NCI-H774 (cell line): ENCODE data around the gene HAO2.

Source experiments
- DNase-seq: peaks from one replicate; lab custom pipeline; 2025; lab: John Stamatoyannopoulos, UW

Gene HAO2

DNA sequence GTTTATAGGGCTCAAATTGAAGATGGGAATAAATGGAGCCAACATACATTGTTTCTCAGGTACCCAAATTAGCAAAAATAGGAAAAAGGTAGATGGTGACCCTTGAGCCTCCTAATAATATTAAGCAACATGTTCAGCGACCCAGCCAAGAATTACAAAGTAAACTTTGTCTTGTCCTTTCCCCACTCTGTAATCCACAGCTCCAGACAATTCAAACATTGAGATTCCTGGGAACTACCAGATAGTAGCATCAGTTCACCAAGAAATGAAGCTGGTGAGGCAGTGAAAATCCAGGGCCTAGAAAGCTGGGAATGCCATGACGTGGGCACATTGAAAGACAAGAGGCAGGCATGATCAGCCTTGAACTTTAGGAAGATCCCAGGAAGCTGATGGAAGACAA, 11.7 kb downstream of the HAO2 start:
- DNase-seq: no peak

DNA sequence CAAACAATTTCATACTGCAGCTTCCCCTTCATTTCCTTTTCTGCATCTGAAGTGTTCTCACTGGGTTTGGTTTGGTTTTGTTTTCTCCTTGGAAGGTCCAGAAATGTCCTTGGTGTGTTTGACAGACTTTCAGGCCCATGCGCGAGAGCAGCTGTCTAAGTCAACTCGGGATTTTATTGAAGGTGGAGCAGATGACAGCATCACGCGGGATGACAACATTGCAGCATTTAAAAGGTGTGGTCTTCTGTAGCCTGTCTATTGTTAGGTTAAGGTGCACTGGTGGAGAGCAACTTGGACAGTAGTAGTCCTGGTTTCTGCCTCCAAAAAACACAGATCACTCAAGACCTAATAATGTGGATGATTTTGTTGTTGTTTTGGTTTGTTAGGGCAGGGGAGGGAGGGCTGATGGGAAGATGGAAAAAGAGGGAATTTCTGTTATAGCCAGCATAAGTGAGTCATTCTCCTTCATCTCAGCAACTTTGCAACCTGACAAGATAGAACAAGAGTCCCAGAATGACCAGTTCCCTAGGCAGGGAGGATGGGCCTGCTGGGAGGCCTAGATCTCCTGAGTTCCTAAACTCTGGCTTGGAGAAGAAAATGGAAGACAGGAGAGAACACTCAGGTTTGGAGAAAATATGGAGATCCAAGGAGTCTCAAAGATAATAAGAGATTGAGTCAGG, 12.5 kb downstream of the HAO2 start:
- no peak for DNase-seq

DNA sequence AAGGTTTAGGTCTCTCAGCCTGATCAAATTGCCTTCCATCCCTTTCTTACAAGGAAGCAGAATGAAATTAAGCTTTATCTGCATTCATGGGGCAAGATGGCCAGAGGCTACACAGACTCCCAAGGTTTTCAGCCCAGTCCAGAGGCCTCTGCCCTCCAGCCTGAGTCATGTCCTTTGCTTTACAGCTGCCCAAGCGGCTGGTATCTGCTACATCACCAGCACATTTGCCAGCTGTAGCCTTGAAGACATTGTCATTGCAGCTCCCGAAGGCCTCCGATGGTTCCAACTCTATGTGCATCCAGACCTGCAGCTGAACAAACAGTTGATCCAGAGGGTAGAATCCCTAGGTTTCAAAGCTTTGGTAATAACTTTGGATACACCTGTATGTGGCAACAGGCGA, 16.0 kb downstream of the HAO2 start:
- no peak for DNase-seq

DNA sequence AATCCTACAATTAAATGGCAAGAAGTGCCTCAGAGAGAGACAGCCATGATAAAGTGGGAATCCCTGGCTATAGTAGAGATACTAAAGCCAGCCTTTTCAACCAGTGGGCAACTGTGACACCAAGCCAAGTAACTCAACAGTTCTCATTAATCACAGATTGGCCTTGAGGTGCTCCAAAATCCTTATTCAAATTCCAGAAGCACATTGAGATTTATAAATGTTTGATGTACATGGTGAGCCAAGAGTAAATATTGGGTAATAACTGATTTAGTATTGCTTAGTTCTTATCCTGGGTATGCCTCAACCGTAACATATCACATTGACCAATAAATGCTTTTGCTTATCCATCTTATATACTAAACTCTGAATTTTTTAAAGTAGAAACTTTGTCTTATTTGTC, 17.1 kb downstream of the HAO2 start:
- DNase-seq: no peak

DNA sequence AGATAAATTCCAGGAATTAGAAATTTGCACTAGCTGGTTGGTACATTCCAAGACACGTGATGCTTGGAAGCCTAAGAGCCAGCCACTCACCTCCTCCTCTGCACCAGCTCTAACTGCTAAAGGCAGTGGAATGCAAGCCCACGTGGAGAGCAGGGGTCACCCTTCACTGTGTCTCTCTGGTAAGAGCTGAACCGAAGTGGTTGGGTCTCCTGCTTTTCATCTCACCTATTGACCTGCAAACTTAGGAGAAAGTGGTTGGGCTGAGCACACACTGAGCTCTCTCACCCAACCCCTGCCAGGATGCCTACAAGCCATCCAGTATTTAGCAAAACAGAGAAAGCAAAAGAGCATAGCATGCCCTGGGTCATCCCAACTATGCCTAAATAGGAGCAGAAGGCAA, 19.3 kb downstream of the HAO2 start:
- no peak for DNase-seq

DNA sequence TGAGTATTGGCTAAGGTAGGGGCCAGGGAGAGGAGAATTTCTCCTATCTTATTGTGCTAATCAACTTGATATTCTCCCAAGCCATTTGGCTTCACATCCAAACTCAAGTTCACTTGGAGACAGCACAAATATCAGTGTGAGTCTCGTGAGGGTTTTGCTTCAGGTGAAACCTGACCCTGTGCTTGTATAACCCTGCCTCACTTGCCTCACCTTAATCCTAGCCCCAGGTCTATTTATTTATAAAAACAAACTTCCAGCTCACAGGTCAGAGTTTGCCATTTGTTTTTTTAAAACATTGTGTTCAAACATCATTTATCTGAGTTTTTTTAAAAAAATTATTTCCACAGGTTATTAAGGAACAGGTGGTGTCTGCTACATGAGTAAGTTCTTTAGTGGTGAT, 19.9 kb downstream of the HAO2 start:
- no peak for DNase-seq

DNA sequence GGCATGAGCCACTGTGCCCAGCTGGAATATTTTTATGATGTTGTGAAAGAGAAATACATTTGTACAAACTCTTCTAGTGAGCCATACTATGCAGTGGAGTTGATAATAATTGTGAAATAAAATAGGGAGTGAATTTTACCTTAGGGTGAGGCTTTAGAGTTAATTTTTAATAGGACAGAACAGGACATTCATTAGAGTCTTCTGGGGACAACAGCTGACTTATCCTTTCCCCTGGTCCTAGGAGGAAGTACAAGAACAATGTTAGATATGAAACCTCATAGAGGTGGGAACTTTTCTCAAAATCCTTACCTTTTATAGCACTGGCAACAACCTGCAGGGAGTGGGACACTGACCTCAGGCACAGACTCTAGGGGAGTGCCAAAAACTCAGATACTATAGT, 21.9 kb downstream of the HAO2 start:
- no peak for DNase-seq

DNA sequence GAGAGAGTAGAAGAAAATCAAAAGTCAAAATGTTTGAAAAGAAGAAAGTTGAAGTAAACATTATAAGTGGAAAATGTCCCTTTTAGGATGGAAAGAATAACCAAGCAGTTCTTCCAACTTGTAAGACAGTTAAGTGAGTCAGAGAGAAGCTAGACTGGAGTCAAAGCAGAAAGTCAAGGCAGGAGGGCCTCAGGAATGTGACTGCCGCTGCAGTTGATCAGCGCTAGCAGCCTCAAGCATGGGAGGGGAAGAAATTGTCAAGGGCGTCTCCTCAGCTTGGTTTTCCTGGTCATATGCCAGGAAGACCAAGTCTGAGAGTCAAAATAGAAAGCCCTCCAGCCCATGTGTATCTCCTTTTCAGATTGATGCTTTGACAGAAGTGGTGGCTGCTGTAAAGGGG, 23.2 kb downstream of the HAO2 start:
- no peak for DNase-seq

DNA sequence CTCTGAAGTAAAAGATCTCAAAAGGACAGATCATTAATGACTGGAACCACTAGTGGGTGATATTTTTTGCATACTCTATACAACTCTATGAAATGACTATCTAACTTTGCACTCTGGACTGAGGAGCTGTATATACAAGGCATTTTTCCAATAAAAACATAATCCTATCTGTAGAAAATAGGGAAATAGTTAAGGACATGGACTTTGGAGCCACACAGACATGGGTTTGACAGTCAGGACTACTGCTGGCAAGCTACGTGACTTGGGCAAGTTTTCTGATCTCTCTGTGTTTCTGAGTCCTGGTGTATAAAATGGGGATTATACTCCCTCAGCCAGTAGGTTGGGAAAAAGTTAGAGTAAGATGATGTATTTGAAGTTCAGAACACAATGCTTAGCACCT, 25.5 kb downstream of the HAO2 start:
- DNase-seq: no peak

DNA sequence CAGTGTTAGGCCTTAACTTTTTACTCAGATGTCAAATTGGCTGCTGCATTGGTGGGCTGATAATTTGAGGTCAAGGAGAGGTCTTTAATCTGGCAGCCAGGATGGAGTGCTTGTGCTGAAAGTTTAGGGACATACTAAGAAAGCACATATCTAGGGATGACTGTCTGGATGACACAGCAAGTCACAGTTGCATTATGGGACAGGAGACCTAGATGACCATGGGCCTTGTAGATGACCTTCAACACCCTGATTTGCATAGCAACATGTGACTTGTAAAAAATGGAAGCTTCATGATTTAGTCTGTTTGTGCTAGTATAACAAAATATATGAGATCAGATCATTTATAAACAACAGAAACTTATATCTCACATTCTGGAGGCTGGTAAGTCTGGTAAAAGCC, 28.4 kb downstream of the HAO2 start:
- no peak for DNase-seq

DNA sequence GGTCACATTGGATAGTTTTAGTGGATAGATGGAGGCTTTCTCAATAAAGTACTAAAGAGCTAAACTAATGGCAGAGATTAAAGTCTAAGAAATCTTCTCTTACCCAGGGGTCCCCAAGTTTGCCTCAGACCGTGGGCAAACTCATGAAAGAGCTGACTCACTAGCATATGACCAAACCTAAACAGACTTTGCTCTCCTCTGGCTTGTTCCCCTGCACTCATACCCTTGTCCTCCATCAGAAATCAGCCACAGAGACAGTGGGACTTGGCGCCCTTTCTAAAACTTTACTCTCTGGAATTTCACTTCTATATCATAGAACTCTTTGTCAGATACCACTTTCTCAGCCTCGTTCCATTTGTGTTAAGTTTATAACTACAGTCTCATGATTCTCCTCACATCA, 29.4 kb downstream of the HAO2 start:
- no peak for DNase-seq

DNA sequence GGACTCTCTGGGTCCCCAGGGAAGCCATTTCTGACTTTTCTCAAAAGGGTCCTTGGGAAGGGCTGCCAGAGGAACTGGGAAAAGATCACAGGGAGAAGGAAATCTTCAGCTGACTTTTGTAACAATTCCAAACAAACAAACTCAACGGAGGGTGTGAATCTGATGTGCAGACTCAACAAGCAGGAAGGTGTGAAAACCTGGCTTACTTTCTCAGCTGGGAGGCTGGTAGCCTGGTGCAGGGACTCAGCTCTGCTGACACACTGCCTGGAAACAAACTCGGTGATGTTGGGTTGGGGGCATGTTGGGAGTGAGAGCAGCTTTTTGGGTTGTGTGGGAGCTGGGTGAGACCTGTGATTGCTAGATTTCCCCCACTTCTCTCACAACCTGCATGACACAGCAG, 36.2 kb downstream of the HAO2 start:
- DNase-seq: no peak

DNA sequence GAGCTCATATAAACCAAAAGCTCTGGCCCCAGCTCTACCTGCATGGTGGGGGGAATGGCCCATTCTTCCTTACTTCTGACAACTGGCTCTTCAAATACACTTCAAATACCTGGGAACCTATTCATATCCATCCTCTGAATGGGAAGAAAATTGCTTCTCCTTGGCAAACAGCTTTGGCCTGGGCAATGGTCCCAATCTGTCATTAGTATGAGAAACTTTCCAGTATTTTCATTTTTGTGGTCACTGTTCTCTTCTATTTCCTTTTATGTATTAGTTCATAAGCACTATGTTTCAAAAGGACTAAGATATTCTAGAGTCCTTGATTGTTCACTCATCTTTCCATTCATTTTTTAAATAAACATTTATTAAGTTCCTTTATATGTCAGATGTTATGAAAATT, 41.1 kb downstream of the HAO2 start:
- DNase-seq: no peak

DNA sequence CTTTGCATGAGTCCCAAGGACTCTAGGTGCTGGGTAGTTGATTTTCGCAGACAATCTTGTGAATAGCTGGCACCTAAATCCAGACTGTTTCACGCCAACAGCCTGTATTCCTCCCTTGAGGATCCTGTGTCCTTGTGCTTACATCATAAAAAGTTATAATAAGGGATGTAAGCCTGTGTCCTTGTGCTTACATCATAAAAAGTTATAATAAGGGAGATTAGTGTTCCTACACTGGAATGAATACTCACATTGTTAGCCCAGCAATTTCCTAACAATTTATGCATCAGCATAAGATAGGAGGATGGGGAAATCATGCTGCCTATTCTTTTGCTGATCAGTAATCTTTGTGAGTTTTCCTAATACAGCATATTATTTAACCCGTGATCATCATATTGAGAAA, 42.4 kb downstream of the HAO2 start:
- no peak for DNase-seq

DNA sequence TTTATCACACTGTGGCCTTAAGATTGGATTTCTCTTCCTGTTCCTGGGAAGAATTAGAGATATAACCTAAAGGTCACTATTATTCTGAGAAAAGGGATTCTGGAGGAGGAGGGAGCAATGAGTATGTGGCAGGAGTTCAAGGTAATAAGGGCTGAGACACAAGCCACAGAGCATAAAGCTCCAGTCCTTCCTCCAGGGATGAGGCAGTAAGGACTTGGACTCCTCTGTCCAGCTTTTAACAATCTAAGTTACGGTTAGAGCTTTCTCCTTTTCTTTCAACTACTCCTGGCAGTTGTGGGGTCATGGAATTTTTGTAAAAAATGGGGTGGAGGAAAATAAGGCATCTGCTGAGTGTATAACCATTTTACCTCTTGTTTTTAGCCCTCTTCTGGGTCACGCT, 46.4 kb downstream of the HAO2 start, which contains the start of gene HSD3B2:
Gene HSD3B2, plus strand, starts transcription at position 201 of the 400 bp plus-strand sequence. CDS start 270 bp downstream, outside the sequence.
- no peak for DNase-seq

DNA sequence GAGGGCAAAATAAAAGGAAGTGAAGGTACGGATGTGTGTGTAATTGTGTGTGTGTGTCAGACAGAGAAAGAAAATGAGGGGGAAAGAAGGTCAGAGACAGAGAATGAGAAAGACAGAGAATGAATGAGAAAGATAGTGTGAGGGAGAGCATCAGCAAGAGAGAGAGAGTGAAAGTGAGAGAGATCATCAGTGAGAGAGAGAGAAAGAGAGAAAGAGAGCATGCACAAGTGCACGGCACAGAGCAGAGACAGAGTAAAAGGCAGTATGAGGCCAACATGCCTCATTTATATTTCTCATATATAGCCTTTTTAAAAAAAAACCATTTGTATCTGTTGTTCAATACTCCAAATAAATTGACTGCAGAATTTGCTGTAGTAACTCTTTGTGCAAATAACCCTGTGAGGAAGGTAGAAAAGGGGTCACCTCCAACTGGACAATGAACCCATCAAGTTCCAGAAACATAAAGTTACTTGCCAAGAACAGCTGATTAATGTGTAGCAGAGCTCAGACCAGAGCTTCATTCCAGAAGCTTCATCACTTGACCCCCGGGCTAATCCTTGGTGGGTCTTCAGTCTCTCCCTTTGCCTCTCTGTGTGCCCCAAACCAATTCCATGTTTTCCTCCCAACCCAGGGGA, 47.5 kb downstream of the HAO2 start:
- no peak for DNase-seq

DNA sequence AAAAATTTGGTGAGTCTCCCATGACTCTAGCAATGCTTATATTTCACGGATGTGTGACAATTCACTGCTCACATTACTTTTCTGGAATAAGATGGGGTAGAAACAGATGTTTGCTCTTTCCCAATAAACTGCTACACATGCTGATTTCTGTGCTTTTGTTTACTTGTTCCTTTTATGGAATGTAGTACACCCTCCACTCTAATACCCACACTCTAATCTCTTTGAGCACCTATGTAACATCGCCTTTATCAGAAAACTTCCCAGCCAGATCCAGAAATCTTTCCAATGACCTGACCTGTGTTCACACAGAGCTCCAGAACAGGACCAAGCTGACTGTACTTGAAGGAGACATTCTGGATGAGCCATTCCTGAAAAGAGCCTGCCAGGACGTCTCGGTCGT, 50.5 kb downstream of the HAO2 start:
- no peak for DNase-seq

DNA sequence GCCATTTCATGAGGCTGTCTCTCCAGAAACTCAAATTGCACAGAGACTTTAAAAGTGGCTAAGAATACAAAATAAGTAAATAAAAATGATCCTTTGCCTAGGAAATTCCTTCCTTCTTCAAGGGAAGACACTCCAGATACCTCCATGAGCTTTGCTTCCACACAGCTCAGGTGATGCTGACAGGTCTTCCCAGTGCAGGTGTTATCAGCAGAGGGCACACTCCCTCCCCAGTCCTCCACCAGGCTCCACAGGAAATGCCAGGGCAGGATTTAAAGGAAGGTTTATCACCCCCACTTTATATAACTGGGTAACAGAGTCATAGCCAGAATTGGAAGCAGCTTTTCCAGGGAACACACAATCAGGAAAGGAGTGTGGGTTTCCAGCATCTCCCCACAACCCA, 52.1 kb downstream of the HAO2 start:
- DNase-seq: no peak

DNA sequence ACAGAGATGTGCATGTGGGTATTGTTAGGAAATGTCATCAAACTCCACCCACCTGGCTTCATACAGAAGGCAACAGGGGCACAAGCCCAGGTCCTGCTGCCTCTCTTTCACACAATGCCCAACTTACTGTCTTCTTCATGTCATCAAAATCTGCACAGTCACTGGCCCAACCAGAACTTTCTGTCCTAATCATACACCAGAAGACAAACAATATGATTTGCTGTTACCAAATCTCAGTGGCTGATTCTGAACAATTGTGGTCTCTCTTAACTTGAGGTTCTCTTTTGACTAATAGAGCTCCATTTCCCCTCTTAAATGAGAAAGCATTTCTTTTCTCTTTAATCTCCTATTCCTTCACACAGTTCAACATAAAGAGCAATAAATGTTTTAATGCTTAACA, 54.0 kb downstream of the HAO2 start:
- no peak for DNase-seq

DNA sequence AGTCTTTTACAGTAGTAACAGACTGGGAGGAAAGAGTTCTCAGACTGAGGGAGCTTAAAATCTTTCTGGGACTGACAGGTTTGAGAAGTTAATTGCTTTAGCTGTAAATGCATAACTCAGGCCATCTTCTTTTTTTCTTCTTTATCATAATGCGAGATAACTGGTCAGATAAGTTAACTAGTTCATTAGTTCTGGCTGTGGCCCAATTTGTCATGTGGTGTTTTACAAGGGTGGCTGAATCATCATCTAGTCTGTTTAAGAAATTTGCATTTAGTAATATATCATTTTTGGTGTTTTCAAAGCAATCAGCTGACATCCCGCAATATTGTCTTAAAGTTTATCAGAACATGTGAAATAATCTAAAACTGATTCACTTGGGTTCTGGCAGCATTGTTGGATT, 60.4 kb downstream of the HAO2 start:
- DNase-seq: no peak

DNA sequence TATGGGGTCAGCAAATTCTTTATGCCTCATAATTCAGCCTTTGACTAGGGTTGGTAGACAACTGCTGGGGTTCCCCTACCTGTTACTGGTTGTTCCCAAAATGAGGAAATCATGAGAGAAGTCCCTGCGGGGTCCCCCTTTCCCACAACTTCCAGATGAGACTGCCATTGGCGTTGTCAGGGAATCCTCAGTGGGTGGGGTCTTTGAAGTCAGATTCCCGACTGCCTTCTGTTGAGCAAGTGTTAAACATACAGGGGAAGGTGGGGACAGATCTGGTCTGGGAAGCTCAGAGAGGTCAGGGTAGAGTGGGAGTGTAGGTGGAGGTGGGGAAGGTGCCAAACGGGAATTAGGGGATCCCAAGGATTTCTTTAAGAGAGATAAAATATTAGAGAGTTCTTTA, 61.1 kb downstream of the HAO2 start:
- no peak for DNase-seq

DNA sequence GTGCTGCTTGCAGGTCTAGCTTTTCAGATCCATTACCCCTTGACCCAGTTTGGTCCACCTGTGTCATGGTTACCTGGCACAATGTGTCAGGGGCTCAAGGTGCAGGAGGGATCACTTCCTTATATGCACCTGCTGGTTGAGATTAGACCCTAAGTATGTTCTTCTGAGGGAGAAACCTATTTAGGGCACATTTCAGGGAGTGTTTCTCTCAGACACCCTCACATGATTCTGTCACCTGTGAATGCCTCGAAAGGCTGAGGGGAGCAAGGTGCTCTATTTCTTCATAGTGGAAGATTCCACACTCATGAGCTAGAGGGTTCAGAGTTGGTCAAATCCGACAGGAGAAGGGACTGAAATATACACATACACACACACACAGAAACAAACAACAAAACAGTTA, 61.9 kb downstream of the HAO2 start:
- no peak for DNase-seq

DNA sequence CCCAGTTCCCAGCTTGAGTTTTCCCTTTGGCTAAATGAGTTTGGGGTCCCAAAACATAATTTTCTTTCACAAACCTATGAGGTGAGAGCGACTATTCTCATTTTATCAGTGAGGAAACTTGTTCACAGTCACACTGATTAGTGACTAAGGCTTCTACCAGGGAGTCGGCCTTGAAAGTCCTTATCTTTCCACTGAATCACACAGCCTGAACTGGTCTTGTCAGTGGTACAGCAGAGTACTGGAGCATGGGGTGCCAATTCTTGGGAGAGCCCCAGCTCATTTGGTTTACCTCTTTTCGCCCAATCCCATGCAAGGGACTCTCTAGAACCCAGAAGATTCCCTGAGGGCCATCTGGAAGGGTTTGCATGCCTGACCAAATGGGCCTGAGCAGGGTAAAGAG, 63.3 kb downstream of the HAO2 start:
- no peak for DNase-seq

DNA sequence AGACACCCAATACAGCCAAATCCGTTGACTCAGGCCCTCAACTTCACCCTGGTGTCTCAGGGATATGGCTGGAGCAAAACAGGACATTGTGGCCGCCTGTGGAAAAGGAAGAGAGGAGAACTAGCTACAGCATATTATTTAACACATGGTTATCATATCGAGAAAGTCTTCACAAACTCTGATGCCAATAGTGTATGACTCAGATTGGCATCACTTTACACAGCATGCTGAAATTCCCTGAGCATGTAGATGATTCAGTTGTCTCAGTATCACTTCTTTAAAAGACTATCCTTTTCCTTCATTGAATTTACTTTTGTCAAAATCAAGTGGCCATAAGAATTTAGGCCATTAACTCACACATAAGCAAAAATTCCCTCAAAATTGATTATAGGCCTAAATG, 66.5 kb downstream of the HAO2 start:
- no peak for DNase-seq
